GM19240 (cell line): ENCODE measurements around the gene FGD2.
"Not testable (repeated sequence)": the region's sequence is repeated elsewhere in the genome, so short reads cannot be mapped to it uniquely, and the experiment has no call there.

Source experiments
- DNase-seq: peaks from one replicate; pipeline ENCODE4 v3.0.0; 2011; ENCODE audit warnings: low spot score; ENCODE audit not compliant: insufficient read length

FGD2 gene

GRCh38 chr6:36989264-36989663 lies 16.2 kb upstream of the FGD2 start:
- DNase-seq: no peak

- not testable (repeated sequence) for DNase-seq
Observed at GRCh38 chr6:36990401-36990800, 15.1 kb upstream of the FGD2 start.

GRCh38 chr6:36997811-36998722 lies 7.4 kb upstream of the FGD2 start:
- DNase-seq: no peak

DNA sequence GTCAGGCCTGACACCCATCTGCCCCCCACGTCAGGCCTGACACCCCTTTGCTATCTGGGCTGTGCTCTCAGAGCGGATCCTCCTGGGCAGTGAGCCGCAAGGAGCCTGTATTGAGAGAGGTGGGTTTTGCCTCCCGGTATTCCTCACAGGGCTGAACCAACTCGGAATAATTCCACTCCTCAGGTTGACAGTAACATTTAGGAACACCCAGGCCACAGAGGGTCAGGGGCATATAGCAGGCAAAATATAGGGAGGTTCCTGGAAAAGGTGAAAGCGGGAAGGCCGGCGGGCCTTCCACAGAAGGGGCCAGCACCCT lies 6.8 kb upstream of the FGD2 start:
- no peak for DNase-seq

GRCh38 chr6:36999061-36999750 lies 6.2 kb upstream of the FGD2 start:
- DNase-seq: no peak

DNA sequence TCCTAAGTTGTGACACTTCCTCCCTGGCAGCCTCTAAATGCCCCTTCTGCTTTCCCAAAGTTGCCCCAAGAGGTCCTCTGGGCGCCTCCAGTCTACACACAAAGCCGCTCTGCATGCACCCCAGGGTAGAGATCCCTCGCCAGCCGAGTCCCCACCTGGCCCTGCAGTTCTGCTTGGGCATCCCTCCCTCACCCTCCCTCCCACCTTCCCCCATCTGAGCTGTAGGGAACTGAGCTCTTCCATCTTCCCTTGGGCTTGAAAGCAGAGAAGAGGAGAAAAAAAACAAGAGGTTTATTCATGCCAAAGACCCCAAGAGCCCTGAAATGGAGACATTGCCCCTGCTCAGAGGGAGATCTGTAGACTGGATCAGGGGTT lies 5.7 kb upstream of the FGD2 start:
- DNase-seq: no peak

DNA sequence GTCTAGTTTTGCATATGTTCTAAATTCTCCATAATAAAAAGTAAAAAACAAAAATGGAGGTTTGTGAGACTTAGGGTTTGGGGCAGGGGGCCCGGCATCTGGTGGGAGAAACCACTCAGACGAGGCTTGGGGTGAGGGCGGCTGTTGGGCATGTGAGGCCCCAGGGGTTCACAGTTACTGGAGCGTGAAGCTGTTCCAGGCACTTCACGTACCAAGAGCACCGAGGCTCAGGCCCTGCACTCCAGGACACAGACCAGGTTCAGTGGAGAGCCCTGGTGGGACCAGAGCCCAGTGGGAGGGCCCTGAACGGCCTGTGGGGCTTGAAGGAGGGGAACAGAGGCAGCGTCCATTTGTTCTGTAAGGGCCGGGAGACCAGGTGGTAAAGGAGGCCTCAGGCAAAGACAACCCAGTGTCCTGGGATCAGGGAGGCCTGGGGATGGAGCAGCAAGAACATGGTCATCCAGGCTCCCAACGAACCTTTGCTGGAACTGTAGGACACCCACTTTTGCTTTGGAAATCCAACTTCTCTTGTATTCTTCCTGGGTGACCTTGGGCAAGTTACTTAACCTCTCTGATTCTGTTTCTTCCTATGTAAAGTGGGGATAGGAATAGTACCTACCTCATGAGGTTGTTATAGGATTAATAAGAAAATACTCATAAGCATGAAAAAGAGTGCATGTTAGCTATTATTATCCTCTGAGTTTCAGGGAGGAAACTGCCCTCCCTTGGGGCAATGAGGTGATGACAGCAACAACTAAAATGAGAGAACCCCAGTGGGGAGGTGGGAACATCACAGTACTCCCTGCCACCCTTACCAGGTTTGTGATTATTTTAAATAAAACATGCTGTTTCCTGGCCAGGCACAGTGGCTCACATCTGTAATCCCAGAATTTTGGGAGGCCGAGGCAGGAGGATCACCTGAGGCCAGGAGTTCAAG lies 1.1 kb upstream of the FGD2 start:
- no peak for DNase-seq

GRCh38 chr6:37005827-37006567 lies 542 bp downstream of the FGD2 start:
- no peak for DNase-seq

- no peak for DNase-seq
Observed at GRCh38 chr6:37006793-37007339, 1.4 kb downstream of the FGD2 start.

DNA sequence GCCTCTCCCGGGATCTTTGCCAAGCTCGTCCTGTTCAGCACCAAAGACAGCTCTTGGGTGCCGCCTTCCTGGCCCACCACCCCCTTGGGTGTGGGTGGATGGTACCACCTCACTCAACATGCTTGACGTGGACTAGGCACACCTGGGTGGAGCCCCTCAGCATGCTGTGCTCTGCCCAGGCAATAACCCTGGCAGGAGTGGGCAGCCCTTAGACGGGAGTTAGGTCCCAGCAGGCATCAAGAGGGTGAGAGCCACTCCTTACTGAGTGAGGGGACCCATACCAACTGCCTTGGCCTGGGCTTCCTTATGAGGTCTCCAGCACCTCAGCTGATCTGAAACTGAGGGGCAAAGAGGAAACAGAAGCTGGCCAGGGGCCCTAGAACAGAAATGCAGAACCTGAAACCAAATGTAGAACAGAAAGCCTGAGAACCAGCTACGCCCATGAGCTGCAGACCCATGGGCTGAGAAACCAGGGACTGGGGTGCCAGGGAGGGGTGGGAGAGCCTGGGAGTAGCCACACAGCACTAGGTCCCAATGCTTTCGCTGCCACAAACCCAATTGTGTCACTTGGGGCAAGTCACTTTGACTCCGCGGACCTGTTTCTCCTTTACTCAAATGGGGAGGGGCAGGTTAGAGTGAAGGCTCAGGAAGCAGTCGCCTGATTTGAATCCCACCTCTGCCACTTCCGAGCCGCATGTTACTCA lies 2.0 kb downstream of the FGD2 start:
- no peak for DNase-seq

GRCh38 chr6:37008484-37009465 lies 3.3 kb downstream of the FGD2 start:
- no peak for DNase-seq

GRCh38 chr6:37010402-37010892 lies 5.0 kb downstream of the FGD2 start:
- no peak for DNase-seq

GRCh38 chr6:37011656-37012378 lies 6.4 kb downstream of the FGD2 start:
- no peak for DNase-seq

- DNase-seq: no peak
Observed at GRCh38 chr6:37013516-37014491, 8.3 kb downstream of the FGD2 start.

DNA sequence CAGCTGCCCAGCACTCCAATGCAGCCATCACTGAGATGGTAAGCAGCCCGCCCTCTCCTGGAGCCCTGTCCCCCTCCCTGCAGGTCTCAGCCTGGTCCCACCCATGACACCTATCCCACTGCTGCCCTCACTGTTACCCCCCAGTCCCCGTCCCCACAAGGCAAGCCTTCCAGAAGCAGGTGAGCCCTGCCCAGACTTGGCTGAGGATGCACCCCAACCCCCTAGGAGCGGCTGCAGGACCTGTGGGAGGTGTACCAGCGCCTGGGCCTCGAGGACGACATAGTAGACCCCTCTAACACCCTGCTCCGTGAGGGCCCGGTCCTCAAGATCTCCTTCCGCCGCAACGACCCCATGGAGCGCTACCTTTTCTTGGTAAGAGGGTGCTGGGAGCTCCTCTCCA lies 9.2 kb downstream of the FGD2 start:
- DNase-seq: no peak

DNA sequence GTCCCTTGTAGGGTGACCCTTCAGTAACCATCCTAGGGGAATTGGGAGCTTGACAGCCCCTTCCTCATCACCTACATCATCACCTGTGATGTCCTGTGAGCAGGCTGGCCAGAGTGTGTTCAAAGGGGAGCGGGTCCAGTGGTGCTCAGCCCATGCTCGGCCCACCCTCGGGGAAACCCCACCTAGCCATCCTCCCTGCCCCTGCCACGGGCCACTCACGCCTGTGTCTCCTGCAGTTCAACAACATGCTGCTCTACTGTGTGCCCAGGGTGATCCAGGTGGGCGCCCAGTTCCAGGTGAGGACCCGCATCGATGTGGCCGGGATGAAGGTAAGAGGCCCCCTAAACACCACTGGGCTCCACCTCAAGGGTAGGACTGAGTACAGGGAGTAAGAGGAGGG lies 10.1 kb downstream of the FGD2 start:
- no peak for DNase-seq

GRCh38 chr6:37016995-37017394 lies 11.5 kb downstream of the FGD2 start:
- no peak for DNase-seq
